Measurements from ENCODE around the gene GALR2.
A peak's percentile ranks its signal among the peaks of the same experiment; 100 is the strongest.
"Not testable (repeated sequence)": the region's sequence is repeated elsewhere in the genome, so short reads cannot be mapped to it uniquely, and the experiment has no call there.

Gene GALR2

GRCh38 chr17:76050538-76051467, 23.8 kb upstream of the GALR2 start:
- no peak for DNase-seq

- no peak for DNase-seq
Measured at GRCh38 chr17:76051561-76051960, 23.0 kb upstream of the GALR2 start.

GRCh38 chr17:76053246-76054111, 21.1 kb upstream of the GALR2 start:
- DNase-seq: no peak

- no peak for DNase-seq
Measured at GRCh38 chr17:76054112-76054476, 20.5 kb upstream of the GALR2 start.

GRCh38 chr17:76056882-76057281, 17.7 kb upstream of the GALR2 start:
- DNase-seq: no peak

- DNase-seq: not testable (repeated sequence)
Measured at GRCh38 chr17:76058264-76058663, 16.3 kb upstream of the GALR2 start.

GRCh38 chr17:76063875-76064546, 10.6 kb upstream of the GALR2 start:
- peak in 1 of 2 donors; percentile 53 for DNase-seq

GRCh38 chr17:76065775-76066174, 8.8 kb upstream of the GALR2 start:
- no peak for DNase-seq

GRCh38 chr17:76071531-76072147, 2.9 kb upstream of the GALR2 start:
- DNase-seq: no peak

GRCh38 chr17:76072148-76072858, 2.3 kb upstream of the GALR2 start, which contains the start of gene SRP68:
TSS of gene SRP68 (minus strand) at chr17:76072517. CDS start at chr17:76072491, 26 bp downstream.
- peak; percentile 86 to 87 for DNase-seq

- DNase-seq: no peak
Measured at GRCh38 chr17:76075364-76076145, 974 bp downstream of the GALR2 start.

GRCh38 chr17:76076146-76076764, 1.7 kb downstream of the GALR2 start:
- no peak for DNase-seq

GRCh38 chr17:76076765-76077583, 2.4 kb downstream of the GALR2 start:
- peak; percentile 52 to 71 for DNase-seq

- DNase-seq: no peak
Measured at GRCh38 chr17:76077584-76078110, 3.1 kb downstream of the GALR2 start.

GRCh38 chr17:76078370-76078769, 3.8 kb downstream of the GALR2 start:
- DNase-seq: not testable (repeated sequence)

GRCh38 chr17:76078860-76079534, 4.4 kb downstream of the GALR2 start, which contains the start of gene ZACN:
TSS of gene ZACN (plus strand) at chr17:76079182. CDS start at chr17:76079265, 83 bp downstream.
- no peak for DNase-seq

GRCh38 chr17:76079535-76079955, 5.0 kb downstream of the GALR2 start:
- no peak for DNase-seq

GRCh38 chr17:76079956-76080767, 5.6 kb downstream of the GALR2 start:
- DNase-seq: no peak

All from CD4-positive, alpha-beta T cell treated with Interferon alpha-2 for 1 hour (primary cell).